IMR-90 (cell line): Measurements from ENCODE around the gene COPB1. TPM values are rescaled to one million over a fixed set of nuclear protein-coding genes. Genes with fewer than 3 reads are reported as not detected.

Source experiments
- ATAC-seq: fragments of 200-7000 bp; cut with Tn5 transposase; 2 replicates; pipeline ENCODE4 v1.9.1; 2020; ENCODE audit warnings: low read depth, mild to moderate bottlenecking, moderate library complexity
- BruUV-seq: library from RNA; stranded (reverse); fragments of 400-500 nt; replicated peaks from 2 replicates; lab custom pipeline; 2021; lab: Mats Ljungman, UMichigan
- CTCF ChIA-PET: fragments of 300-600 bp; formaldehyde crosslinking; extraction: SDS; loops from one replicate; lab custom pipeline; 2021; ENCODE audit warnings: antibody characterized with exemption; lab: Yijun Ruan, JAX
- POLR2A ChIA-PET: fragments of 300-600 bp; sonication (Branson Sonifier 250); formaldehyde crosslinking; loops from one replicate; lab custom pipeline; 2022; ENCODE audit warnings: antibody characterized with exemption; ENCODE audit not compliant: unreplicated experiment; lab: Charles Lee
- DNase-seq: peaks from one replicate; pipeline ENCODE4 v3.0.0; 2013
- H2AFZ ChIP-seq: replicated peaks from 2 replicates; pipeline ENCODE3; 2013; ENCODE audit warnings: low read length, mild to moderate bottlenecking; ENCODE audit not compliant: poor library complexity
- H2AK5ac ChIP-seq: 2 replicates; pipeline ENCODE4 v1.6.1; 2013; ENCODE audit warnings: low read depth, low read length, inconsistent platforms
- H2AK9ac ChIP-seq: replicated peaks from 2 replicates; pipeline ENCODE3; 2013; ENCODE audit warnings: mild to moderate bottlenecking, low read depth, low read length, moderate library complexity; ENCODE audit not compliant: poor library complexity
- H2BK120ac ChIP-seq: 2 replicates; pipeline ENCODE4 v1.6.1; 2013; ENCODE audit warnings: low read depth, low read length, inconsistent platforms
- H2BK15ac ChIP-seq: 3 replicates; pipeline ENCODE4 v1.6.1; 2013; ENCODE audit warnings: low read depth, low read length, inconsistent platforms
- H2BK20ac ChIP-seq: 2 replicates; pipeline ENCODE4 v1.6.1; 2013; ENCODE audit warnings: low read depth, mild to moderate bottlenecking, inconsistent platforms, low read length, moderate library complexity
- H2BK5ac ChIP-seq: 2 replicates; pipeline ENCODE4 v1.6.1; 2013; ENCODE audit warnings: mild to moderate bottlenecking, low read depth, low read length, inconsistent platforms; ENCODE audit not compliant: poor library complexity, severe bottlenecking
- H3K14ac ChIP-seq: replicated peaks from 2 replicates; pipeline ENCODE4 v1.6.1; 2013; ENCODE audit warnings: low read depth, low read length, inconsistent platforms
- H3K18ac ChIP-seq: 2 replicates; pipeline ENCODE4 v1.6.1; 2013; ENCODE audit warnings: low read depth, low read length, control low read depth
- H3K23ac ChIP-seq: 2 replicates; pipeline ENCODE4 v1.6.1; 2013; ENCODE audit warnings: low read depth, low read length, inconsistent platforms
- H3K27ac ChIP-seq: 2 replicates; pipeline ENCODE4 v1.5.1; 2013; ENCODE audit warnings: mild to moderate bottlenecking, control low read depth, low read length; ENCODE audit not compliant: insufficient read depth
- H3K27me3 ChIP-seq: 2 replicates; pipeline ENCODE4 v1.6.1; 2013; ENCODE audit warnings: low read length; ENCODE audit not compliant: control insufficient read depth, insufficient read depth
- H3K36me3 ChIP-seq: 2 replicates; pipeline ENCODE4 v1.6.1; 2013; ENCODE audit warnings: low read length, mixed read lengths; ENCODE audit not compliant: control insufficient read depth, insufficient read depth
- H3K4ac ChIP-seq: 2 replicates; pipeline ENCODE4 v1.6.1; 2013; ENCODE audit warnings: low read depth, low read length, inconsistent platforms
- H3K4me1 ChIP-seq: 2 replicates; pipeline ENCODE4 v1.6.1; 2013; ENCODE audit warnings: low read length, mixed read lengths; ENCODE audit not compliant: control insufficient read depth, insufficient read depth
- H3K4me2 ChIP-seq: 2 replicates; pipeline ENCODE4 v1.6.1; 2013; ENCODE audit warnings: low read depth, mild to moderate bottlenecking, control low read depth, low read length, moderate library complexity
- H3K4me3 ChIP-seq: 2 replicates; pipeline ENCODE4 v1.5.1; 2013; ENCODE audit warnings: low read depth, mild to moderate bottlenecking, control low read depth, low read length, moderate library complexity; ENCODE audit not compliant: insufficient read depth
- H3K56ac ChIP-seq: 2 replicates; pipeline ENCODE4 v1.6.1; 2013; ENCODE audit warnings: low read length, inconsistent platforms; ENCODE audit not compliant: insufficient read depth; ENCODE audit errors: extremely low read depth
- H3K79me1 ChIP-seq, 2 experiments: 2 replicates each; pipeline ENCODE4 v1.6.1; 2013; ENCODE audit warnings: low read length in 2 of 2, inconsistent platforms in 1 of 2, low read depth in 1 of 2
- H3K9ac ChIP-seq: 2 replicates; pipeline ENCODE4 v1.6.1; 2013; ENCODE audit warnings: low read depth, low read length, control low read depth
- H3K9me1 ChIP-seq: 2 replicates; pipeline ENCODE4 v1.6.1; 2013; ENCODE audit warnings: low read length, inconsistent platforms; ENCODE audit not compliant: insufficient read depth
- H3K9me3 ChIP-seq: 2 replicates; pipeline ENCODE4 v1.6.1; 2013; ENCODE audit warnings: low read length; ENCODE audit not compliant: control insufficient read depth, insufficient read depth
- H4K20me1 ChIP-seq: 2 replicates; pipeline ENCODE4 v1.6.1; 2013; ENCODE audit warnings: low read length, inconsistent platforms; ENCODE audit not compliant: insufficient read depth
- H4K5ac ChIP-seq: 2 replicates; pipeline ENCODE4 v1.6.1; 2013; ENCODE audit warnings: mild to moderate bottlenecking, low read depth, low read length, control low read depth
- H4K8ac ChIP-seq, 2 experiments: 2 replicates each; pipeline ENCODE4 v1.6.1; 2013; ENCODE audit warnings: low read depth in 2 of 2, low read length in 2 of 2, control low read depth in 1 of 2, inconsistent platforms in 1 of 2
- H4K91ac ChIP-seq: 2 replicates; pipeline ENCODE4 v1.6.1; 2013; ENCODE audit warnings: low read depth, low read length, inconsistent platforms; ENCODE audit not compliant: insufficient read depth
- BHLHE40 ChIP-seq: fragments of 150-350 bp; IDR thresholded peaks from 2 replicates; pipeline ENCODE4 v1.6.1; 2016; ENCODE audit warnings: mild to moderate bottlenecking, low read depth, low read length
- CEBPB ChIP-seq: IDR thresholded peaks from 2 replicates; pipeline ENCODE4 v1.6.1; 2012; ENCODE audit warnings: low read depth, low read length, improper control_type of control experiment
- CHD1 ChIP-seq: IDR thresholded peaks from 2 replicates; pipeline ENCODE4 v1.6.1; 2012; ENCODE audit warnings: low read depth, low read length, improper control_type of control experiment
- FOS ChIP-seq: fragments of 150-350 bp; IDR thresholded peaks from 2 replicates; pipeline ENCODE4 v1.6.1; 2016; ENCODE audit warnings: low read depth, low read length
- MAFK ChIP-seq: IDR thresholded peaks from 2 replicates; pipeline ENCODE4 v1.6.1; 2012; ENCODE audit warnings: low read depth, low read length, improper control_type of control experiment
- MAZ ChIP-seq: IDR thresholded peaks from 2 replicates; pipeline ENCODE4 v1.6.1; 2012; ENCODE audit warnings: low read depth, mild to moderate bottlenecking, low read length, improper control_type of control experiment, moderate library complexity, borderline replicate concordance
- MXI1 ChIP-seq: IDR thresholded peaks from 2 replicates; pipeline ENCODE4 v1.6.1; 2012; ENCODE audit warnings: low read depth, mild to moderate bottlenecking, low read length, moderate library complexity, borderline replicate concordance
- NFE2L2 ChIP-seq: fragments of 150-350 bp; IDR thresholded peaks from 2 replicates; pipeline ENCODE4 v1.6.1; 2016; ENCODE audit warnings: low read depth, mild to moderate bottlenecking, low read length
- RAD21 ChIP-seq: IDR thresholded peaks from 2 replicates; pipeline ENCODE4 v1.6.1; 2012; ENCODE audit warnings: low read length, improper control_type of control experiment
- RFX5 ChIP-seq: IDR thresholded peaks from 2 replicates; pipeline ENCODE4 v1.8.0; 2012; ENCODE audit warnings: low read depth, mild to moderate bottlenecking, low read length, moderate library complexity
- WGBS, 2 experiments: methylation state at CpG; one replicate each; pipeline versions ENCODE4 v1.1.5 to v1.1.7; 2013; ENCODE audit warnings: missing lambda C conversion rate in 2 of 2; ENCODE audit not compliant: insufficient read length in 1 of 2; ENCODE audit errors: extremely low coverage in 2 of 2; 5-methylcytosine and 5-hydroxymethylcytosine counted together
- dilution Hi-C: fragments of 300-500 bp; cut with HindIII; formaldehyde crosslinking; loops from one replicate; pipeline ENCODE4 v1.14.3; 2018; ENCODE audit warnings: low sequenced_read_pairs; ENCODE audit not compliant: unreplicated experiment
- in situ Hi-C: fragments of 300-500 bp; cut with MboI; formaldehyde crosslinking; loops from 3 replicates; pipeline ENCODE4 v1.14.3; 2019; ENCODE audit warnings: low sequenced_read_pairs, inconsistent platforms, mixed read lengths
- intact Hi-C: fragments of 100-400 bp; cut with micrococcal nuclease; formaldehyde crosslinking; loops from 2 replicates; pipeline ENCODE4 v1.10.0; 2022
- polyA plus RNA-seq, 3 experiments: library from polyadenylated mRNA; depleted of rRNA; stranded (reverse); fragments of >200 nt; gene quantifications; 2 replicates each; pipeline ENCODE4 v1.2.3, GENCODE V29; 2012; ENCODE audit warnings: low replicate concordance in 1 of 3
- total RNA-seq: library from RNA; depleted of rRNA; stranded (reverse); fragments of >200 nt; gene quantifications from 2 replicates; pipeline ENCODE4 v1.2.3, GENCODE V29; 2012
- TF ChIP-seq, protein P1 (sequence below): conservative IDR thresholded peaks from 2 replicates; pipeline ENCODE4 v1.5.1; 2012; ENCODE audit warnings: mild to moderate bottlenecking, low read depth, low read length, improper control_type of control experiment
- TF ChIP-seq, protein P2 (sequence below): fragments of 150-350 bp; IDR thresholded peaks from 2 replicates; pipeline ENCODE4 v1.6.1; 2016; ENCODE audit warnings: low read depth, mild to moderate bottlenecking, low read length, moderate library complexity, borderline replicate concordance

COPB1 gene
- total and polyA plus RNA-seq, 2 of the 4 experiments (the other 2 are of a cell fraction) = 136 to 341 TPM

DNA sequence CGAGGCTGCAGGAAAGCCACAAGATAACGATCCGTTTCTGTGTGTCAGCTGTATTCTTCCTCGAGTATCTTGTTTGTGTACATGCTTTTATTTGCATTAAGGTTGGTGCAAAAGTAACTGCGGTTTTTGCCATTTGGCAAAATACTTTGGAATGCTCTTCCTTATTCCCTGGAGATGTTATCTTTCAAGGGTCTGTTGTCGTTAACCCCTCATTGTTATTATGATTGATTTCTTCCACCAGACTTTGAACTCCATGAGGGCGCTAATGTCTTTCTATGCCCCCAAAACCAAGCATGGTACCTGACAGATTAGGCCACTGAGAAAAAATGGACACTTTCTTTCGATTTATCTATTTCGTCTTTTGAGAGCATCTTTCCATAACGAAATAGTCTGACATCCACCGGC is 21.1 kb upstream of the COPB1 start:
- H2BK5ac ChIP-seq = peak overlapping the region; percentile 35
- no peaks in the 10 kb centered on the region for H3K9me3 ChIP-seq
- no peaks in the 10 kb centered on the region; the same call in 1 of the 2 replicates for H3K4me1 ChIP-seq
- peak overlapping the region; percentile 77 for H3K56ac ChIP-seq
- WGBS, 2 experiments = 0% methylated on average over 1 of the region's 11 CpGs; no CpG with 5 or more reads in 1 of the 2 experiments
- peak overlapping the region; percentile 1 for H2AK9ac ChIP-seq
- H2BK120ac ChIP-seq = peak overlapping the region; percentile 39
- peak overlapping the region; percentile 80; the same call in 1 of the 2 replicates for H3K23ac ChIP-seq
- peak overlapping the region; percentile 70 to 89 for H4K8ac ChIP-seq
- peak overlapping the region; percentile 51; the same call in 1 of the 2 replicates for H3K18ac ChIP-seq
- ChIA-PET CTCF (no interaction called here), POLR2A (interaction anchor here (1.5 kb wide), 1 partner anchor 20 kb away, joined by 3 read pairs; no protein-coding TSS in a partner anchor)
- peak overlapping the region; percentile 51; the same call in 1 of the 3 replicates for H2BK15ac ChIP-seq
- ATAC-seq (no peak), DNase-seq (no peak)
- H3K14ac ChIP-seq = peak overlapping the region; percentile 88
- H3K4me2 ChIP-seq = peak overlapping the region; percentile 86
- dilution Hi-C loops = no loop called here
- H4K91ac ChIP-seq = peak overlapping the region; percentile 59
- H4K20me1 ChIP-seq = peaks cover 13% of the 10 kb centered on the region; the same call in 1 of the 2 replicates
- peak overlapping the region; percentile 84 for H3K9ac ChIP-seq
- in situ Hi-C loops = loop anchor here (5.0 kb wide), 1 partner anchor 377 kb away; no protein-coding TSS in a partner anchor
- peaks cover 12 to 23% of the 10 kb centered on the region in 2 experiments; a peak in 3 of 4 replicates for H3K79me1 ChIP-seq
- no peaks in the 10 kb centered on the region for H3K27me3 ChIP-seq
- H3K9me1 ChIP-seq = no peaks in the 10 kb centered on the region
- H3K36me3 ChIP-seq = peaks cover 6% of the 10 kb centered on the region; the same call in 1 of the 2 replicates
- H4K5ac ChIP-seq = peak overlapping the region; percentile 74; the same call in 1 of the 2 replicates
- H3K4ac ChIP-seq = peak overlapping the region; percentile 81
- peak overlapping the region; percentile 95 for H2AFZ ChIP-seq
- H2BK20ac ChIP-seq = no peak overlapping the region
- peak overlapping the region; percentile 12; the same call in 1 of the 2 replicates for H2AK5ac ChIP-seq
- TF ChIP-seq NFE2L2 (no peak), MAFK (no peak), RFX5 (no peak), MXI1 (no peak), MAZ (no peak), CHD1 (no peak), RAD21 (no peak), BHLHE40 (no peak), CEBPB (no peak), FOS (no peak)
- TF ChIP-seq, protein P1, sequence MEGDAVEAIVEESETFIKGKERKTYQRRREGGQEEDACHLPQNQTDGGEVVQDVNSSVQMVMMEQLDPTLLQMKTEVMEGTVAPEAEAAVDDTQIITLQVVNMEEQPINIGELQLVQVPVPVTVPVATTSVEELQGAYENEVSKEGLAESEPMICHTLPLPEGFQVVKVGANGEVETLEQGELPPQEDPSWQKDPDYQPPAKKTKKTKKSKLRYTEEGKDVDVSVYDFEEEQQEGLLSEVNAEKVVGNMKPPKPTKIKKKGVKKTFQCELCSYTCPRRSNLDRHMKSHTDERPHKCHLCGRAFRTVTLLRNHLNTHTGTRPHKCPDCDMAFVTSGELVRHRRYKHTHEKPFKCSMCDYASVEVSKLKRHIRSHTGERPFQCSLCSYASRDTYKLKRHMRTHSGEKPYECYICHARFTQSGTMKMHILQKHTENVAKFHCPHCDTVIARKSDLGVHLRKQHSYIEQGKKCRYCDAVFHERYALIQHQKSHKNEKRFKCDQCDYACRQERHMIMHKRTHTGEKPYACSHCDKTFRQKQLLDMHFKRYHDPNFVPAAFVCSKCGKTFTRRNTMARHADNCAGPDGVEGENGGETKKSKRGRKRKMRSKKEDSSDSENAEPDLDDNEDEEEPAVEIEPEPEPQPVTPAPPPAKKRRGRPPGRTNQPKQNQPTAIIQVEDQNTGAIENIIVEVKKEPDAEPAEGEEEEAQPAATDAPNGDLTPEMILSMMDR = no peak
- TF ChIP-seq, protein P2, sequence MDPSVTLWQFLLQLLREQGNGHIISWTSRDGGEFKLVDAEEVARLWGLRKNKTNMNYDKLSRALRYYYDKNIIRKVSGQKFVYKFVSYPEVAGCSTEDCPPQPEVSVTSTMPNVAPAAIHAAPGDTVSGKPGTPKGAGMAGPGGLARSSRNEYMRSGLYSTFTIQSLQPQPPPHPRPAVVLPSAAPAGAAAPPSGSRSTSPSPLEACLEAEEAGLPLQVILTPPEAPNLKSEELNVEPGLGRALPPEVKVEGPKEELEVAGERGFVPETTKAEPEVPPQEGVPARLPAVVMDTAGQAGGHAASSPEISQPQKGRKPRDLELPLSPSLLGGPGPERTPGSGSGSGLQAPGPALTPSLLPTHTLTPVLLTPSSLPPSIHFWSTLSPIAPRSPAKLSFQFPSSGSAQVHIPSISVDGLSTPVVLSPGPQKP = no peak
- intact Hi-C loops = loop anchor here (1.0 to 10.0 kb wide), 3 partner anchors 372 to 674 kb away; partner anchors contain the start of gene CYP2R1
- H3K4me3 ChIP-seq = peak overlapping the region; percentile 81
- no TSS peak for BruUV-seq
- peak overlapping the region; percentile 58 for H3K27ac ChIP-seq
